Naive B cell (primary cell): ENCODE results near the gene FBXL7. TPM values are rescaled to one million over a fixed set of nuclear protein-coding genes. Genes with fewer than 3 reads are reported as not detected.

ENCODE experiments used
- ATAC-seq, 2 donors: fragments of 150-1000 bp; cut with Tn5 transposase; 2 replicates each; pipeline ENCODE4 v1.10.0; 2021; ENCODE audit warnings: low read depth in 2 of 2, mild to moderate bottlenecking in 2 of 2, moderate library complexity in 2 of 2
- DNase-seq: peaks from one replicate; pipeline ENCODE4 v3.0.0; 2022
- H3K27ac Mint-ChIP-seq, 6 donors: one replicate each; pipeline ENCODE4 v1.8.0; 2020 to 2022; ENCODE audit warnings: mild to moderate bottlenecking in 6 of 6, mixed read lengths in 6 of 6, moderate library complexity in 5 of 6, inconsistent platforms in 2 of 6
- H3K27me3 Mint-ChIP-seq, 3 donors: one replicate each; pipeline ENCODE4 v1.8.0; 2021 to 2022; ENCODE audit warnings: mixed read lengths in 3 of 3, mild to moderate bottlenecking in 1 of 3
- H3K36me3 Mint-ChIP-seq, 2 donors: one replicate each; pipeline ENCODE4 v1.8.0; 2020 to 2022; ENCODE audit warnings: mixed read lengths in 2 of 2, inconsistent platforms in 1 of 2, mild to moderate bottlenecking in 1 of 2
- H3K4me1 Mint-ChIP-seq, 3 donors: one replicate each; pipeline ENCODE4 v1.8.0; 2020 to 2022; ENCODE audit warnings: mixed read lengths in 3 of 3, inconsistent platforms in 1 of 3, mild to moderate bottlenecking in 1 of 3, moderate library complexity in 1 of 3
- H3K4me3 Mint-ChIP-seq, 8 donors: one replicate each; pipeline ENCODE4 v1.8.0; 2020 to 2022; ENCODE audit warnings: mild to moderate bottlenecking in 8 of 8, mixed read lengths in 8 of 8, moderate library complexity in 8 of 8, inconsistent platforms in 2 of 8
- H3K9me3 Mint-ChIP-seq, 7 donors: one replicate each; pipeline ENCODE4 v1.8.0; 2020 to 2022; ENCODE audit warnings: mixed read lengths in 7 of 7, mild to moderate bottlenecking in 5 of 7, inconsistent platforms in 2 of 7, moderate library complexity in 1 of 7
- polyA plus RNA-seq, 6 donors: library from polyadenylated mRNA; unstranded; fragments of 300-500 nt; fragmentation: Illumina TruSeq; gene quantifications; one replicate each; pipeline ENCODE4 v1.2.3, GENCODE V29; 2021; ENCODE audit warnings: low read depth in 6 of 6

The FBXL7 gene
- not detected for polyA plus RNA-seq

DNA sequence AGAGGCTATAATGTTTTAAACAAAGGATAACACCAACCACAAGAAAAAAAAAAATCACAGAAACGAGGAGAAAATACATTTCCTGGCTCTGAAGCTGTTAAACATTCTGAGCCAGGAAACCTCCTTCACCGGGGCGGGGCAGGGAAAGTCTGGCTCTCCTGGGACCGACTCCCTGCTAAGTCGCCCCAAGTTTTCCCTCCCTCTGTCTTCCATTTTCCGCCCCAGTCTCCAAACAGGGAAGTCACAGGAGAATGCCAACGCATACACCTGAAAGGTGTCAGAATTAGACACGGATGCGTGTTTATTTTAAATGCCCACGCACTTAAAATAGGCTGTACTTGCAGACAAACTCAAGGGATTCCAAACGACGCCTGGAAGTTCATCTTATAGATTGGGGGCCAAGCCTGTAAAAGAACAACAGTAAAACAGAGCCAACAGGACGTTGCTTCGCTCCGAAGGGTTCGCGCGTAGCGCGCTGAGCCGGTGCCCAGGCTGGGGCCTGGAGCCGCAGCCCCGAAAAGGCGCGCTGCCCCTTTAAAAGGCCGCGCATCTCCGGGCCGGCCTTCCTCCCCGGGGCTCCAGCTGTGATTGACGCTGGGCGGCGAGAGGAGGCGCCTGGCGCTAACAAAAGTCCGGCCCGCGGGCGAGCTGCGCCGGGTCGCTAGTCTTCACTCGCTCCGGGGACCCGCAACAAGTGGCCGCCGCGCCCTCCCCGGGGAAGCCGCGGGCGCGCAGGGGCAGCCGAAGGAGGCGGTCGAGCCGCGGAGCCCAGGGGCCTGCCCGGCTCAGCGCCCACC is at the start of gene FBXL7:
Gene FBXL7, plus strand, starts transcription at position 653 of the 797 bp plus-strand sequence.
- Mint-ChIP-seq H3K4me3 (no peak within 1 kb of the TSS), H3K36me3 (peaks cover 0 to 4% of the 10 kb centered on the region in 2 donors), H3K9me3 (peaks cover 0 to 39% (median 1%) of the 10 kb centered on the region in 7 donors), H3K27ac (no peak within 1 kb of the TSS), H3K4me1 (peaks cover 0 to 5% (median 0%) of the 10 kb centered on the region in 3 donors), H3K27me3 (peaks cover 35 to 52% (median 37%) of the 10 kb centered on the region in 3 donors)
- DNase-seq (no peak), ATAC-seq (no peak)

DNA sequence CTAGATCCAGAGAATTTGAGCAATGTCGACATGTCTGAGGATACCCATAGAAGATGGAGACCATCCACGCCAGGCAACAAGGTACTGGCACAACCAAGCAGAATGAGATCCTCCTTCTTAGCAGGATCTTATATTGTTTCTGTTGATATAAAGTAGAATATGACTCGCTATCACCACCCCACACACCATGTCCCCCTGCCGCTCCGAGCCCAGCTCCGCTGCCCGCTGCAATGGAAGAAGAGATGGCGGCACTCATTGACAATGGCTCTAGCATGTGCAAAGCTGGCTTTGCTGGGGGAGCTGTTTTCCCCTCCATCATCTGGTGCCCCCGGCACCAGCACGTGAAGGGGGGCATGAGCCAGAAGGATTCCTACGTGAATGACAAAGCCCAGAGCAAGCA is 49.5 kb upstream of the FBXL7 start:
- DNase-seq (no peak), ATAC-seq (no peak)
- Mint-ChIP-seq H3K4me3 (no peak overlapping the region), H3K9me3 (peaks cover 0 to 24% (median 8%) of the 10 kb centered on the region in 7 donors), H3K4me1 (no peaks in the 10 kb centered on the region), H3K27ac (no peak overlapping the region), H3K36me3 (no peaks in the 10 kb centered on the region), H3K27me3 (no peaks in the 10 kb centered on the region)

DNA sequence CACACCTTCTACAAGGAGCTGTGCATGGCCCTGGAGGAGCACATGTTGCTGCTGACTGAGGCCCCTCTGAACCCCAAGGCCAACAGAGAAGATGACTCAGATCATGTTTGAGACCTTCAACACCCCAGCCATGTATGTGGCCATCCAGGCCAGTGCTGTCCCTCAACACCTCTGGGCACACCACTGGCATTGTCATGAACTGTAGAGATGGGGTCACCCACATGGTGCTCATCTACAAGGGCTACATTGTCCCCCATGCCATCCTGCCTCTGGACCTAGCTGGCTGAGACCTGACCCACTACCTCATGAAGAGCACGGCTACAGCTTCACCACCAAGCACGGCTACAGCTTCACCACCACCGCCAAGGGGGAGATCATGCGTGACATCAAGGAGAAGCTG is 49.0 kb upstream of the FBXL7 start:
- no peak for DNase-seq
- no peaks in the 10 kb centered on the region for H3K4me1 Mint-ChIP-seq
- H3K4me3 Mint-ChIP-seq: no peak overlapping the region
- no peak for ATAC-seq
- no peaks in the 10 kb centered on the region for H3K27me3 Mint-ChIP-seq
- H3K9me3 Mint-ChIP-seq: peaks cover 3 to 29% (median 8%) of the 10 kb centered on the region in 7 donors
- H3K36me3 Mint-ChIP-seq: no peaks in the 10 kb centered on the region
- no peak overlapping the region for H3K27ac Mint-ChIP-seq

DNA sequence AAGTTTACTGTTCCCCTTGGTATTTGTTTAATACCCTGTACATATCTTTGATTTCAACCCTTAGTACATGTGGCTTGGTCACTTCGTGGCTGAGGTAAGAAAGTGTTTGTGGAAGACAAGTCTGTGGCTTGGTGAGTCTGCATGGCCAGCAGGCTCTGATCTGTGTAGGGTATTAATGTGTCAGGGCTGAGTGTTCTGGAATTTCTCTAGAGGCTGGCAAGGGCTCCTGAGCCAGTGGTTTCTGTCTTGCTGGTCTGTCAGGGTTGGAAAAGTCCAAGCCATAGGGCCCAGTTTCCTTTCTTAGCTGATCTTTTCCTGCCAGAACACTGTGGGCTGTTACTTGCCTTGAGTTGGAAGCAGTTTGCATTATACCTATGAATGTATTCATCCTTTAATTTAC is 48.0 kb upstream of the FBXL7 start:
- H3K4me1 Mint-ChIP-seq: no peaks in the 10 kb centered on the region
- H3K27ac Mint-ChIP-seq: no peak overlapping the region
- DNase-seq: no peak
- H3K36me3 Mint-ChIP-seq: no peaks in the 10 kb centered on the region
- ATAC-seq: no peak
- no peaks in the 10 kb centered on the region for H3K27me3 Mint-ChIP-seq
- H3K4me3 Mint-ChIP-seq: no peak overlapping the region
- H3K9me3 Mint-ChIP-seq: peaks cover 9 to 34% (median 12%) of the 10 kb centered on the region in 7 donors

DNA sequence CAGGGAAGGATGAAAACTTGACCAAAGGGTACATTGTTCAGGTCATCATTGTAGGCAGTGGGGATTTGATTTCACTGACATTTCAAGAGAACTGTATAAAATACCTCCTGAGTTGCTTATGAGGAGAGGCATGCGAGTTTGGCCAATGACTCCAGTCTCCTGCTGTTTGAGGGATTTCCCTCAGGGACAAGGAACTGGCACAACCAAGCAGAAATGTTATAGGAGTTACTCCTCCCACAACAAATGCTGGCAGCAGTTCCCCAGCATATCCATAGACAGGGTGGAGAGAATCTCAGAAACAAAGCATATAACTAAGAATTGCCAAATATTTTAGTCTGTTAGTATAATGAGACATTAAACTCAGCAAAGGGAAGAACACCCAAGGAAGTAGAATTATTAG is 47.2 kb upstream of the FBXL7 start:
- ATAC-seq (no peak), DNase-seq (no peak)
- peaks cover 9 to 40% (median 13%) of the 10 kb centered on the region in 7 donors for H3K9me3 Mint-ChIP-seq
- H3K36me3 Mint-ChIP-seq: no peaks in the 10 kb centered on the region
- H3K4me3 Mint-ChIP-seq: no peak overlapping the region
- no peaks in the 10 kb centered on the region for H3K27me3 Mint-ChIP-seq
- no peak overlapping the region for H3K27ac Mint-ChIP-seq
- no peaks in the 10 kb centered on the region for H3K4me1 Mint-ChIP-seq

DNA sequence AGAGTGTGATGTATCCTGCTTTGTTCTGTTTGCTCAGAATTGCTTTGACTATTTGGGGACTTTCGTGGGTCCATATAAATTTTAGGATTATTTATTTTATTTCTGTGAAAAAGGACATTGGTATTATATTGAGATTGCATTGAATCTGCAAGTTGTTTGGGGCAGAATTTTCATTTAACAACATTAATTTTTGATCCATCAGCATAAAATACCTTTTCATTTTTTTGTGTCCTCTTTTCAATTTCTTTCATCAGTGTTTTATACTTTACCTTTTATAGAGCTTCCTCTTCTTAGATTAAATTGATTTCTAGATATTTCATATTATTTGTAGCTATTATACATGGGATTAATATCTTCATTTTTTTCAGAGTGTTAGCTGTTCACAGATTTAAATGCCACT is 40.8 kb upstream of the FBXL7 start:
- Mint-ChIP-seq H3K4me1 (no peaks in the 10 kb centered on the region), H3K9me3 (peaks cover 8 to 33% (median 14%) of the 10 kb centered on the region in 7 donors), H3K4me3 (no peak overlapping the region), H3K36me3 (no peaks in the 10 kb centered on the region), H3K27ac (no peak overlapping the region), H3K27me3 (no peaks in the 10 kb centered on the region)
- no peak for ATAC-seq
- no peak for DNase-seq

DNA sequence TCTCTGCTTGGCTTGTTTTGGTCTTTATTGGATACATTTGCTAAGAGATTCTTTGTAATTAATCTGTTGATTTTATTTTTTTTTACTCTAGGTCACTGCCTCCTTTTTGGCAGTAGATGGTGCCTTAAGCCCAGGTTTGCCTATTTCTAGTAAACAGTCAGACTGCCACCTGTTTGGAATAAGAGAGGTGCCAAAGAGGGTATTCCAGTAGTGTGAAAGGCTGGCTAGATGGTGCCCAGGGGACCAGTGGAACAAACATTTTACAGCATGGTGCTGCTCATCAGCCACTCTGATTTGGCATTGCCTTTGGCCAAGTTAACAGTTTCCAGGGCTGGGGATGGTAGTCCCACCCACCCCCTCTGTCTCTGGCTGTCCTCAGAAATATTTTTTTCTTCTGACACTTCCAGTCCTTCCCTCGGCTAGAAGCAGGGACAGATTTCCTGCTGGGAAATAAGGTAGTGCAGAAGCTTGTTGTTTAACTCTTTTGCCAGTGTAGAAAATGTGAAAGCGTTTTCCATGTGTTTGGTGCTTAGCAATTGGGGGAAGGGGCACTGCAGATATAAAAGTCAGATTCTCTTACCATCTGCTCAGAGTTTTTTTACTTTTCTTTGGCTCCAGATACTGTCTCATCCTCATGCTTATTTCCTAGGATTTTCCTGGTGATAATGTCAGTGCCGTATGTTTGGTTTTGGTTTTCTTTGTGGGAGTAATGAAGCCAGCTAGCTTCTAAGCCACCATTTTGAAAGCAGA is 36.6 kb upstream of the FBXL7 start:
- ATAC-seq (no peak), DNase-seq (no peak)
- Mint-ChIP-seq H3K27me3 (no peaks in the 10 kb centered on the region), H3K9me3 (peaks cover 0 to 5% (median 1%) of the 10 kb centered on the region in 7 donors), H3K27ac (no peak overlapping the region), H3K36me3 (no peaks in the 10 kb centered on the region), H3K4me1 (no peaks in the 10 kb centered on the region), H3K4me3 (no peak overlapping the region)

DNA sequence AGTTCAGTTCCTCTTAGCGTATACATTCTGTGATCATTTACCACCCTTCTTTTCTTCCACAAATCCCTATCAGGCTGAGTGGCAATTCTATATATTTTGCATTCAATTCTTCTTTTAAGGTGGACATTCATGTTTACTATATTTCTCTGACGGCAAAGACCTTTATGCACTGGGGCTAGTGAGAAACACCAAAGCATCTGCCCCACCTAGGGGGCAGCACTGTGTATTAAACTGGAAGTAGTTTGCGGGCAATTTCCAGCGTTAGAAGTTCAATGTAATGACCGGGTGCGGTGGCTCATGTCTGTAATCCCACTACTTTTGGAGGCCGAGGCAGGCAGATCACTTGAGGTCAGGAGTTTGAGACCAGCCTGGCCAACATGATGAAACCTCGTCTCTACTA is 27.9 kb upstream of the FBXL7 start:
- H3K4me1 Mint-ChIP-seq: no peaks in the 10 kb centered on the region
- peaks cover 0 to 5% (median 3%) of the 10 kb centered on the region in 7 donors for H3K9me3 Mint-ChIP-seq
- H3K27ac Mint-ChIP-seq: no peak overlapping the region
- H3K36me3 Mint-ChIP-seq: no peaks in the 10 kb centered on the region
- no peak overlapping the region for H3K4me3 Mint-ChIP-seq
- ATAC-seq (no peak), DNase-seq (no peak)
- H3K27me3 Mint-ChIP-seq: no peaks in the 10 kb centered on the region

DNA sequence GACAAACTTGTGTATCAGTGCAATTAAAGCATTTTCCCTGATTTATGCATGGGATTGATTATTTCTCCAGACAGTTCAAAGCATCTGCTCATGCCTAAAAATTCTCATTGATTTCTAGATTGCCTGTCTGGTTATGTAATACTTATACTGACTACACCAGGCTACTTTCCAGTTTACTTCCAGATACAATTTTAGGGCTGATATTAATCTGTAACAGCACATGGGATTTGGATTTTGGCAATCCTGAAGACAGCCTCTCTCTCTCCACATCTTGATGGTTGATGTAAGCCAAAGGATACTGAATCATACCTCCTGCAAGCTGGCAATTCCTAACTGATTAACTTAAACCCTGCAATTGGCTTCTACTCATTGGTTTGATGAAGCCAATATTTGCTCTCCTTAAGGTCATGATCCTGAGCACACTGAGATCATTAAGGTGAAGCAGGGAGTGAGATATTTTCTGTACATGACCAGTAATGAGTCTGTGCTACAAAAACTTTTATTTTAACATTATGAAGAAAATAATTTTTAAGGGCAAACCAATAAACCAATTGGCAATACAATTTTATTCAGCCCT is 25.7 kb upstream of the FBXL7 start:
- no peak for DNase-seq
- no peak overlapping the region for H3K27ac Mint-ChIP-seq
- H3K4me1 Mint-ChIP-seq: no peaks in the 10 kb centered on the region
- H3K9me3 Mint-ChIP-seq: peaks cover 3 to 19% (median 4%) of the 10 kb centered on the region in 7 donors
- no peak for ATAC-seq
- H3K27me3 Mint-ChIP-seq: no peaks in the 10 kb centered on the region
- no peaks in the 10 kb centered on the region for H3K36me3 Mint-ChIP-seq
- H3K4me3 Mint-ChIP-seq: no peak overlapping the region

DNA sequence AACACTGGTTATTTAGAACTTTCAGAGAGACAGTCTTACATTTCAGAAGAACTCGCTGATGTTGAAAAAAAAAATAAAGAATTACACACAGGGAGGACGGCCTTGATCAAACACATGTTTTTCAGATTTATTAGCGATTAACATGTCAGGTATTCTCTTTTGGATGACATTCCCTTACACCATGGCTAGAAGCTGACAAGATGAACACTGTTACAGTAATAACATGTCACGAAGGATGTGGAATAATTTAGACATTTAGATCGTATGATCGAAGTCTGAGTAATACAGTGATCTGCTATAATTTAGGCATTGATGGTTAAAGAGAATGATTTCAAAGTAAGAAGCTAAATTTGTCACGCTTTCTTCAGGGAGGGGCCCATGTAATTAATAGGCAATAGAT is 24.6 kb upstream of the FBXL7 start:
- H3K4me3 Mint-ChIP-seq: no peak overlapping the region
- no peak for DNase-seq
- no peak overlapping the region for H3K27ac Mint-ChIP-seq
- no peak for ATAC-seq
- no peaks in the 10 kb centered on the region for H3K4me1 Mint-ChIP-seq
- H3K27me3 Mint-ChIP-seq: no peaks in the 10 kb centered on the region
- H3K36me3 Mint-ChIP-seq: no peaks in the 10 kb centered on the region
- peaks cover 3 to 16% (median 4%) of the 10 kb centered on the region in 7 donors for H3K9me3 Mint-ChIP-seq

DNA sequence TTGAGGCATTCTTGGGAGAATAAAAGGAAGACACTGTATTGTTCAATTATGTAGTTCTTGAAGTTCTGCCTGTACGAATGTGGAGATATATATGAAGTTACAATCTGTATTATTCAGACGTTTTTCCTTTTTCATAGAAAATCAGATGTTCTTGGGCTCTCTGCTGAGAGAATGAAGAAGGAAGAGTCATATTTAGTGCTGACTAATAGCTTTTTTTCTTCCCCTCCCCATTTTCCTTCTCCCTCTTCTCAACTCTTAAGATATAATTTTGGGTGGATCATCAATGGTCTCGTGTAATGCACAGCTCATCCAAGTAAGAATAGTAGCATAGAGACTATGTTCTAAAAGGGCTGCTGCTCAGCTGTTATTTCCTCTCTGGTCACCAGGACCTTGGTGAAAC is 23.0 kb upstream of the FBXL7 start:
- H3K27me3 Mint-ChIP-seq: no peaks in the 10 kb centered on the region
- no peaks in the 10 kb centered on the region for H3K36me3 Mint-ChIP-seq
- no peak for DNase-seq
- H3K9me3 Mint-ChIP-seq: peaks cover 0 to 21% (median 4%) of the 10 kb centered on the region in 7 donors
- H3K4me3 Mint-ChIP-seq: no peak overlapping the region
- ATAC-seq: no peak
- H3K27ac Mint-ChIP-seq: no peak overlapping the region
- H3K4me1 Mint-ChIP-seq: no peaks in the 10 kb centered on the region

DNA sequence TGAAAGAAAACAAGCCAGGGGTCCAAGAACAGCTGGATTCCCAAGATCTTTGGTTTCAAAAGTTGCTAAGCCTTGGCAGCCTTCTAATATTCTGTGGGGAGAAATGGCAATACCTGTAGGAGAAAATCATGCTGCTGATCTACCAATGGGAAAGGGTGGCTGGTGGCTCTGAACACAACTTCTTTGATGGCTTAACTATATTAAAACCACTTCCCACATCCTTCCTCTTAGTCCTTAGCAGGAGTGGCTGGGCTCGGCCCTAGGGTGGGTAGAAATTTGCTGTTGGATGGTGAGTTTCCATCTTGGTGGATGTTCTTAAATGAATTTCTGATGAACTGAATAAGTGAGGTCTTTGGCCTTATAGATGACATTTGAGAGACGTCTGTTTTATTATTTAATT is 19.5 kb upstream of the FBXL7 start:
- DNase-seq (no peak), ATAC-seq (no peak)
- H3K9me3 Mint-ChIP-seq: peaks cover 0 to 27% (median 4%) of the 10 kb centered on the region in 7 donors
- no peak overlapping the region for H3K27ac Mint-ChIP-seq
- no peaks in the 10 kb centered on the region for H3K4me1 Mint-ChIP-seq
- H3K36me3 Mint-ChIP-seq: no peaks in the 10 kb centered on the region
- no peak overlapping the region for H3K4me3 Mint-ChIP-seq
- H3K27me3 Mint-ChIP-seq: no peaks in the 10 kb centered on the region

DNA sequence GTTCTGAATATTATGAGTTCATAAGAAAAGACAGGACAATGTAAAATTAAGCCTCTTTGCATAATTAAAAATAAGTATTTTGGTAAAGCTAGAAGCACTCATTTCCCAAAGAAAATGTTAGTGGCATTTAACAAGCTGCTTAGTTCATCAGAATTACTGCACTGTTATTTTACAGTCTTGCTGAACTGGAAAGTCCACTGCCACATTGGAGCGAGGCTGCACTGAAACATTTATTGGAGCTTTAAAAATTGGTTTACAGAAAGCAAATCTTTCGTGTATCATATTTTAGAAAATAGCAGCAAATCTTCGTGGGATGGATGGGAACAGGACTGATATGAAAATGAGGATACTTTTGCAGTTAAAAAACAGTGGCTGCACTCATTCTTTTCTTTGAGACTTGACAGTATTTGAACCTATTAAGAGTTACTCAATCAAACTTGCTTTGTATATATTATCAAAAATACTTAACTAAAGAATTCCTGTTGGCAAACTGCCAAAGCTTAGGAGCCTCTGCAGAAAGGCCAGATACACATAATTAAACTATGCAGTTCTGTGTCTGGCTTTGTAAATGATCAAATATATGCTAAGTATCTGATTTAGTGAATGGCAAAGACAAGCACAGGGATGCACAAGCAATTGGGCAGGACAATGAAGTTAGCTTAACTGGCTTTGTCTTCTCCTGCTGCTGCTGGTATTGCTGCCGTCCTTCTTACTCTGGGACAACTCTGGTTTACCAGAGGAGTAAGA is 16.5 kb upstream of the FBXL7 start:
- no peak overlapping the region for H3K4me3 Mint-ChIP-seq
- no peaks in the 10 kb centered on the region for H3K36me3 Mint-ChIP-seq
- no peaks in the 10 kb centered on the region for H3K4me1 Mint-ChIP-seq
- peaks cover 0 to 19% (median 1%) of the 10 kb centered on the region in 7 donors for H3K9me3 Mint-ChIP-seq
- H3K27ac Mint-ChIP-seq: no peak overlapping the region
- no peak for DNase-seq
- no peaks in the 10 kb centered on the region for H3K27me3 Mint-ChIP-seq
- no peak for ATAC-seq
